HuH-7.5 (cell line): ENCODE data around the gene RNF207.

Source experiments
- DNase-seq: peaks from one replicate; pipeline ENCODE4 v3.0.0; 2011; ENCODE audit warnings: low spot score

Gene RNF207

DNA sequence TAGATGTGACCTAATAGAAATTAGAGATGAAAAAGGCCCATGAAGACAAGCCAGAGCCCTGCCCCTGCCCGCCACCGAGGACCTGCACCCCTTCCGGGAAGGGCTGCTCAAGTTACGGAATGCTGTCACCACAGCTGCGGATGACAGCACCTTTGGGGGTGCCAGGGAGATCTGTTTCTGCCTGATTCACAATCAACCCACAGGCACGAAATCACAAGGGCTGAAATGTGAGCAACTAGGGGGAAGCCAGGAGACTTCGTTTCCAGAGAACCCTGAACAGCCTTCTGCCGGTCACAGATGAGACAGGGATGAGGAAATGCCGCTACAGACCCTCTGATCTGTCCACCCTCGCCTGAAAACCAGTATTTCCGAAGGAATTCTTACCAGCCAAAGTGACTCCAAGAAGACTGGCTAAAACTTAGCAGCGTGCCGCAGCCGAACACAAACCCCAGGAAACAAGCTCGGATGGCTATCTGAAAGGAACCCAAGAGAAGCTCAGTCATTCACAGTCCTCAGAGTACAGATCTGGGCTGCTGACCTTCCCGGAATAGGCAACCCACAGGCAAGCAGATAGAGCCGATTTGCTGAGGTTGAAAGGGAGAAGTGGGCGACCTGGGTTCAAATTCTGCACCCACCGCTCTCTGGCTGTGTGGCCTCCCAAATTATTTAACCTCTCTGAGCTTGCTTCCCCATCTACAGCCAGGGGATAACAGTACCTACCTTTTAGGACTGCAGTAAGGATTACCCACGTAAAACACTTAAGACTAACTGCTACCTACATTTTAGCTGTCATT lies 28.8 kb downstream of the RNF207 start:
- no peak for DNase-seq

DNA sequence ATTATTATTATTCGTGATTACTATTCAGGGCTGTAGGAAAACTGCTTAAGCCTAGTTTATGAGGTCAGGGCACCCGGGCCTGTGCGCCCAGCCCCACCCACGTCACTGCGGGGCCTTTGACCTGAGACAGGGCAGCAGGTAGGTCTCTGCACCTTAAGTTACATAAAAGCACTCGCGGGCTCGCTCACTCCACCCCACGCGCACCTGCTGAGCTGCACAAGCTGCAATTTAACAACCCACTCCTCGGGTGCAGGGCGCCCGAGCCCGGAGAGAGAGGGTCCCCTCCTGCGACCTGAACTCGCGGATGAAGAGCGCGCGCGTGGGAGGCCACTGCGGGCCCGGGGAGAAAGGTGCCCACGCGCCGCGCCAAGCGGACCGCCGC lies 29.4 kb downstream of the RNF207 start:
- no peak for DNase-seq

DNA sequence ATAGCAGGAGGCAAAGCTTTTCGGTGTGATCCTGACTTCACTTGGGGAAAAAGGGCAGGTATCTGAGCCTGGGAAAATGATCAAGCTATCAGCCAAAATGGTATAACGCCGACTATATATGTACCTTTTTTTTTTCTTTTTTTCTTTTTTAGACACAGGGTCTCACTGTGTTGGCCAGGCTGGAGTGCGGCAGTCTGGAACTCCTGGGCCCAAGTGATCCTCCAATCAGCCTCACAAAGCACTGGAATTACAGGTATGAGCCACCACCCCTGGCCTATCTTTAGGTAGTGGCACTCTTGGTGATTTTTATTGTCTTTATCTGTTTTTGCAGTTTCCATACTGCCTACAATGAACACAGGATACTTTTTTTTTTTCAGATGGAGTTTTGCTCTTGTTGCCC lies 31.2 kb downstream of the RNF207 start:
- DNase-seq, result no peak

DNA sequence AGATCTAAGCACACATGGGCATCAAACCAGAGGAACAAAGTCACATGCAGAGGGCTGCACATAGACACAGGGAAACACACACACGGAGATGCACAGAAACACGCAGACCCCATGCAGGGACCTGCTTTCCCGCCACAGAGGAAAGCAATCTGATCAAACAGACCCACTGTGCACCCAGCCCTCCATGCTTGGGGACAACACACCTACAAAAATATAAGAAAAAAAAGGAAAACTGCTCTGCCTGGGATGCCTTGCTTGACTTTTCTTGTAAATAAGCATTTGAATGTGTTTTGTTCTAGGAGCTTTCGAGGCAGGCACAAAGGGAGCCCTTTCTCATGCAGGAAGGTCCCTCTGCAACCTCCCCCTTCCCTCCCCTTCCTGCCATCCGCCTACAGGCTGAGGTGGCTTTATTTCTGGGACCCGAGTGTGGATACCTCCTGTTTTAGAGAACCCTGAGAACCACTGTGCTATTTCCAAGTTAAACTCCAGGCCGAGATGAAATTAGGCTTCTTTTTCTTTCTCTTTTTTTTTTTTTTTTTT lies 33.4 kb downstream of the RNF207 start:
- no peak for DNase-seq

DNA sequence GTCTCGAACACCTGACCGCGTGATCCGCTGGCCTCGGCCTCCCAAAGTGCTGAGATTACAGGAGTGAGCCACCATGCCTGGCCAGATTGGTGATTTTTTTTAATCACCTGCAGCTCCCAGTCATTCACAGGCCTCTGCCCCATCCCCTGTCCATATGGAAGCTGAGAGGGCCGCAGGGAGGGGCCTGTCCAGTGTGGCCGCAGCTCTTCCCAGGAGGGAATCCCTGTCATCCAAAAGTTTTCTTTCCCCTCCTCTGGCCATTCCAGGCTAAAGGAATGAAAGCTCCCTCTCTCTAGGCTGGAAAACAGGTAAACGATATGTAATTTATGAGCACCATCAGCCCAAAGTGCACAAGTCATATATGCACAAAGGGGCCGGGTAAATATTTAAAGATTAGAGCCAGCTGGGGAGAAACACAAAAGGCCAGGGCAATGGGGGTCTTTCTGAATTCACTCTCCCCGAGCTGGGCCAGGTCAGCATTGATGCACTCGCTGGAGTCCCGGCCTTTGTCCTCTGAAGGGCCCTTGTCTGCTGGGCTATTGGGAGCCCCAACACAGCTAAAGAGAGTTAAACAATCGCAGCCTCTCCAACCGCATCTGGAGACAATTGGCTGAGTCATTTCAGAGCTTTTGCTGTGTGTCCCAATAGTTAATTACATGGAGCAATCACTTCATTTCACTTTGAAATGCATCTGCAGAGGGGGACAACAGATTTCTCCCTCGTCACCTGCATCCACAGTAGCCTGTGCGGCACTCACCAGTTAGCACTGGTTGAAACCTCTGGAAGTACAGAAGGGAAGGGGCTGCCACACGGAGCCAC lies 34.2 kb downstream of the RNF207 start:
- DNase-seq, result no peak

DNA sequence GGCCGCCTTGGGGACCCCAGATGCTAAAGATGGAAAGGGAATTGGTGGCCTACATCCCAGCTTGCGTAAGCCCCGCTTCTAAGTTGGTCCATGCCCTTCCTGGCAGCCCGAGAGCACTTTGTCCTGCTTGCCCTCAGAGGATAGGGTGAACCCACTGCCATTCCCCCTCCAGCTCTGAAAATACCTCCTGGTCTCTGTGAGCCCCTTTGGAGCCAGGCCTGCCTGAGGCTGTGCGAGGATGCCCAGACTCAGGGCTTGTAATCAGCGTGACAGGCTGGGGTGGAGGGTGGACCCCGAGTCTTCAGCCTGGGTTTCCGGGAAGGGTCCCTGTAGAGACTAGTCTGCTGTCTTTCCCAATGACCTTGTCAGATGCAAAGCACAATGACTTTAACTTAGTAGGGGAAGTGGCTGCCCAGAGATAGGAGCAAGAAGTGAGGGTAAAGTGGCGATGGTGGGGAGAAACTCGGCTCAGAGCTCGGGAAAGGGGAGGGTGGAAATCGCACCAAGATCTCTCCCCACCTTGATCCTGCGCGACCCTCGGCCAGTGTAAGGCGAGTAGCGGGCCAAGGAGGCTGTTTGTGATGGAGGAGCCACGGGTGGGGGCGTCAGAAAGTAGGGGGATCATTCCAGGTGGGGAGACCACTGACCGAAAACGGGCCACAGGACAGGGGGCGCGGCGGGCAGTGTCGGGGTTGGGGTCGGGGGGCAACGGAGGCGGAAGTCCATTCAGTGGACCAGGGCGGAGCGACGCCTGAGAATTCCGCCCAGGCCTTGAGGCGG lies 35.4 kb downstream of the RNF207 start:
- DNase-seq, result no peak

DNA sequence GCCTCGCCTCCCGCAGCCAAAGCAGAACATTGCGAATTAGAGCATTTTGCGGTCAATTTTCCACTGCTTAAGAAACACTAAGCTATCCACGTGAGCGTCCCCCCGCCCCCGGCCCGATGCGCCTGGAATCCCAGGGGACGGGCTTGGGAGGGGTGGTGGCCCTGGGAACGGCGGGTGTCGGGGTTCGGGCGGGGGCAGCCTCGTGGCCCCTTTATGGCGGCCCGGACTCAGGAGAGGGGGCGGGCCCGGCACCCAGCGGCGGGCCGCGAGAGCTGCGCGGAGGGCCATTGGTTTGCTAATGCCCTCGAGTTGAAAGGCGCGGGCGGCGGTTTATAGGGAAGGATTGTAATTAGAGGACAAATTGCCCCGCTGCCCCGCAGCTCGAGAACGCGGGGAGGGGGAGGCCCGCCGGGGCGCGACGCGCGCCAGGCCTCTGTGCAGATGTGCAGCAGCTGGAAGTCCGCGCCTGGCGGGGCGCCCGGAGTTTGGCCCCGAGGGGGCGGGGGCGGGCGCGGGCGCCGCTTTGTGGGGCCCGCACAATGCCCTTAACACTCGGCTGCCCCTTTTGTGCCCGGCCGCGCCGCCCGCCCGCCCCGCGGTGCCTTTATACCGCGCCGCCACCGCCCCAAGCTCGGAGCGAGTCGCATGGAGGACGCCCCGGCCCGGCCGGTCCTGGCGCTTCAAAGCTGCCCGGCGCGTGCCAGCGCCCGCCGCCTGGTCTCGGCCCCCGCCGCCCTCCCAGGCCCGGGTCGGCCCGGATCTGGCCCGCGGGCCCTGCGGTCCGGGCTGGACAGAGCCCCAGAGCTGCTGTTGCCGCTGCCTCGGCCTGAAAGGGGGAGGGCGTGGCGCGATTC lies 36.2 kb downstream of the RNF207 start:
- DNase-seq, result no peak

DNA sequence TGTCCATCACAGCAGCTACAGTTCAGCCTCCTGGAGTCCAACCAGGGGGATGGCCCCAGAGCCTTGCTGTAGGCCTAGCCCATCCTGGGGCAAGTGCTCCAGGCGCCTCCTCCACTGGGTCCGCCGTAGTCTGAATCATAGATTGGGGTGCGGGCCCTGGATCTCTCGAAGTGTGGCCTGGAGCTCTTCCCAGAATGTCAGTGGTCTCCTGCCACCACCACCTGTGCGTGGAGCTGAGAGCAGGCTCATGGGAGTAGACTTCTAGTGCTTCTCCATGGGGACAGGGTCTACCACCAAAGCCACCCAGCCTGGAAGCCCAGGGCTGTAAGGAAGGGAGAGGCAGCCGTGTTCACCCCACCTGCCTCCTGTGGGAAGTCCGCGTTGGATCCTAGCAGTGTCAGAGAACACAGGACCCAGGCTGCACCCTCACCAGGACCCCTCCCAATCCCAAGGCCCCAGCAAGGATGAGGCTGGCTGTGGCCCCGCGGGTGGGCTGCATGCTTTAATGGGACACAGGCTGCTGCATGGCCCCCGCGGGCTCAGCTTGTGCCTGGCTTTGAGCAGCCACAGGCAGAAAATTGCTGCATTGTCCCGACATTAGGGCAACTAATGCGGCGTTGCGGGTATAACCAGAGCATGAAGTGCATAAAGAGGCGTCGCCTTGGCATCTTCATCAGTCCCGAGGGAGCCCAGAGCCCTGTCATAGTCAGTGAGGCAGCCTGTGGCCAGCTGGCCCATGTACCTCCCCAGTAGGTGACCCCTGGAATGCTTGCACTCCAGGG lies 37.3 kb downstream of the RNF207 start:
- no peak for DNase-seq

DNA sequence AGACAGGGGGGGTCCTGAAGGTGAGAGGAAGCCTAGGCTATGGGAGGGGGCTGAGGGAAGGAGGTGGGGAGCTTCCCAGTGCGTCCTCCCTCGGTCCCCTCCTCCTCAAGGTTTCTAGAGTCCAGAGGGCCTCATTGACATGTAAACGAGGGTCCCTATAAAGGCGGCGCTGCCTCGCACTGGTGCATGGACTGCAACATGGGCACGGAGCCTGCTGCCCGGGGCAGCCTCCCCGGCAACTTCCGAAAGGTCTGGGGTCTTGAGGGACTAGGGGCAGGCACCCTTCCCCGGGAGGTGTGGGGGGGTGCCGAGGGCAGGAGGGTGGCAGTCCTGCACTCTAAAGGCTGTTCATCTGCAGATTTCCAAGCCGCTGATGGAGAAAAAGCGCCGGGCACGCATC lies 38.1 kb downstream of the RNF207 start, which contains the start of gene HES3:
TSS of gene HES3 (plus strand) at position 187 of the 400 bp plus-strand sequence. CDS start at position 374, 187 bp downstream.
- DNase-seq, result no peak

DNA sequence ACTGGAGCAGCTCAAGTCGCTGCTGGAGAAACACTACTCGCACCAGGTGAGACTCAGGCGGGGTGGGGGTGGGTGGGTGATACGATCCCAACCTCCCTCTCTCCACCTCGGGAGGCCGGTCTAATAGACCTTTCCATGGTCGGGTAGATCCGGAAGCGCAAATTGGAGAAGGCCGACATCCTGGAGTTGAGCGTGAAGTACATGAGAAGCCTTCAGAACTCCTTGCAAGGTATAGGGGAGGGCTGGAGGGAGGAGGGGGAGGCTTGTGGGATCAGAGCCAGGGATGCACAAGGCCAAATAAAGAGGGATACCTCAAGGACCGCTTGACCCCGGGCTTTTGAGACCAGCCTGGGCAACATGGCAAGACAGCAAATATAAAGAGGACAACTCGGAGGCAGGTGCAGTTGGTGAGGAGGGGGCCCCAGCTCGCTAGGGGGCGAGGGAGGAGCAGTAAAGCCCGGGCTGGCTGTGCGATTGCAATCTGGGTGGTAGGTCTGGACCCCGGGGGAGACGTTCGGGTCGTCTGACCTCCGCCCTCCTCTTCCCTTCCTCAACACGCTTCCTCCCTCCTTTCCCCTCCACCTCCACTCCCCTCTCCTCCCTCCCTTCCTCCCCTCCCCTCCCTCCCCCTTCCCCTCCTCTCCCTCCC lies 38.6 kb downstream of the RNF207 start:
- no peak for DNase-seq

DNA sequence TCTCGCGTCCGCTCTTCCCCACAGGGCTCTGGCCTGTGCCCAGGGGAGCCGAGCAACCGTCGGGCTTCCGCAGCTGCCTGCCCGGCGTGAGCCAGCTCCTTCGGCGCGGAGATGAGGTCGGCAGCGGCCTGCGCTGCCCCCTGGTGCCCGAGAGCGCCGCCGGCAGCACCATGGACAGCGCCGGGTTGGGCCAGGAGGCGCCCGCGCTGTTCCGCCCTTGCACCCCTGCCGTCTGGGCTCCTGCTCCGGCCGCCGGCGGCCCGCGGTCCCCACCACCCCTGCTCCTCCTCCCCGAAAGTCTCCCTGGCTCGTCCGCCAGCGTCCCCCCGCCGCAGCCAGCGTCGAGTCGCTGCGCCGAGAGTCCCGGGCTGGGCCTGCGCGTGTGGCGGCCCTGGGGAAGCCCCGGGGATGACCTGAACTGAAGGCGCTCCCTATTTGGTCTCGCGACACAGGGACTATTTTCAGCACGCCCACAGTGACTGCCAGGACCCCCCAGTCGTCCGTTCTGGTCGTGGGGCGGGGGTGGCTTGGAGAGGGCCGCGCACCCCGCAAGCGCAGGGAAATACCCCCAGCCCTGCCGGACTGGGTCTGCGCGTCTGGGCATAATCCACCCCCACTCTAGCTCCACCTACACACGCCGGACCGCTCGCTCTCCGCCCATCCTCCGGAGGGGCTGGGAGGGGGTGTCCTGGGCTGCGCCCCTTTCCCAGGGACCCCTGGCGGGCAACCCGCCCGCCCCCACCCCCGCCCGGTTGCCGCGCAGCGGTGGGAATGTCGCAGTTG lies 39.4 kb downstream of the RNF207 start:
- peak; percentile 93 for DNase-seq

DNA sequence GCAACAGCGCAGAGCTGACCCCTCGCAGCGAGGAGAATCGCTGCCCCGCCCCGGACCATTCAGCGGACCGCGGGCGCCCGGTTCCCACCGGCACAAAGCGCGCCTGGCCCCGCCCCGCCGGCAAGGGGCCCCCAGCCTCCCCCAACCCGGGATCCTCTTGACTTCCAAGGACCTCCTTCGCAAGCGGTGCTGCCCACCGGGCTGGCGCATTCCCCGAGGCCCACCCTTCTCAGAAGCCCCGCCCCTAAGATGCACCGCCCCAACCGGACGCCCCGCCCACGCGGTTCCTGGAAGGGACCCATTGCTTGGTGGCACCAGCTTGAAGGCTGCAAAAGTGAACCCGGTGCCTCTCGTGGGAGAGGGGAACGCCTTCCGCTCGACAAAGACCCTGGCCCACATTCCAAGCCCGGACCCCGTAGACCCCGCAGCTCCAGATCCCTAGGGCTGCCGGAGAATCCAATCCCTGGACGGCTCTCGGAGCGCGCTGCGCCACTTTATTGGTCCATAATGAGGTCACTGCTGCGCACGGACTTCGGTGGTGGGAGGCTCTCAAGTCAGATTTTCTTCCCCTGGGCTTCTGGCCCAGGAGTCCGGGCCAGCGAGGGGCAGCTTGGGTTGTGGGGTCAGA lies 40.1 kb downstream of the RNF207 start:
- DNase-seq, result no peak

DNA sequence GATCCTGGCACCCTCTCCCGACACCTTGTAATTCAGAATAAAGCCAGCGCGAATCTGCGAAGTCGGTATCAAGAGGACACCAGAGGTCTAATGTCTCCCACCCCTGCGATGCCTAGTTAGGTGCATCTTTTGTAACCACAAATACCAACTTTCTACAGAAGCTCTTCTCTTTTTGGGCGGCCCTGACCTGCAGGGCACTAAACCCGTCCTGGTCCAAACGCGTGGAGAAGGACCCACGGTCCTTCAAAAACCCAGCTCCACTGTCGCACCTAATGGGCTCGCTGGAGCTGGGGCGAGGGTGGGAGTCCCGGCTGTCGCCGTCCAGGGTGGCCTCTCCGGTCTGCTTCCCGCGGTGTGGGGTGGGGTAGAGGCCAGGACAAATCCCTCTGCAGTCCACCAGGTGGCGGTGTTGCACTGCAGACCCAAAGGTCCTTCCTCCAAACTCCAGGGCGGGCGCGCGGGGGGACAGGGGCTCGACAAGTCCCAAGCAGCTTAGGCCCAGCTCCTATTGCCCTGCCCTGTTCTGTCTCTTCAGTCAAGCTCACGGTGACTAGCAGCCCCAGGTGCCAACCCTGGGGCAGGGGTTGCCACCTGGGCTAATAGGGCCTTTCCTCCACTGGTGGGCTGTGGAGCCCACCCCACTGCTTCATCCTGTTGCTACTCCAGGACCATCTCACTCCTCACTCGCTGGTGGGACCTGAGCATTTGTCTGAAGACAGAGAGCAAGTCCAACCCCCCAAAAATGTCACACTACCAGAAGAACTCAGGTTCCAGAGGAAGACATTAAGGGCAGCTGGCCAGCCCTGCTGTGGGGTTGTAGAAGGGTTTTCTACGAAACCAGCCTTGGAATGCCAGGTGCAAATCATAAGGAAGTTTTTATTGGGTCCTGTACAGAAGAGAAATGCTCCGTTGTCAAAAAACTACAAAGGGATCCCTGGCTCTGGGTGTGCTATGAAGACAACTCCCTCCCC lies 40.9 kb downstream of the RNF207 start:
- peak; percentile 98 for DNase-seq

DNA sequence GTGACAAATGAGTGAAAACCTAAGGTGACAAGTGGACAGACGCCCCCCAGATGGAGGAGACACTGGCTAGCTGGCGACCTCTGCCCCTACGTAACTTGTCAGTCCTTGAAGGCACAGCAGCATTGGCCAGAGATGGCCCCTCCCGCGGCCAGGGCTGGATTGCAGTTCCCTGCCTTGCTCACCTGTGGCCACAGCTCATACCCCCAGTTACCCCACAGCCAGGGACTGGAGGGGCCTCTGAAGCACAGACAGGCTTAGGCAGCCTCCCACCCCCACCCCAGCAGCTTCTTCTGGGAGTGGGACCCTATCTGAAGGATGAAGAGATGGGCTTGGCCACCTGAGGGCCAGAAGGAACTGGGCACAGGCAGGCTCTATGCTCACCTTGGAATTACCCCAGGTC lies 41.7 kb downstream of the RNF207 start:
- no peak for DNase-seq

DNA sequence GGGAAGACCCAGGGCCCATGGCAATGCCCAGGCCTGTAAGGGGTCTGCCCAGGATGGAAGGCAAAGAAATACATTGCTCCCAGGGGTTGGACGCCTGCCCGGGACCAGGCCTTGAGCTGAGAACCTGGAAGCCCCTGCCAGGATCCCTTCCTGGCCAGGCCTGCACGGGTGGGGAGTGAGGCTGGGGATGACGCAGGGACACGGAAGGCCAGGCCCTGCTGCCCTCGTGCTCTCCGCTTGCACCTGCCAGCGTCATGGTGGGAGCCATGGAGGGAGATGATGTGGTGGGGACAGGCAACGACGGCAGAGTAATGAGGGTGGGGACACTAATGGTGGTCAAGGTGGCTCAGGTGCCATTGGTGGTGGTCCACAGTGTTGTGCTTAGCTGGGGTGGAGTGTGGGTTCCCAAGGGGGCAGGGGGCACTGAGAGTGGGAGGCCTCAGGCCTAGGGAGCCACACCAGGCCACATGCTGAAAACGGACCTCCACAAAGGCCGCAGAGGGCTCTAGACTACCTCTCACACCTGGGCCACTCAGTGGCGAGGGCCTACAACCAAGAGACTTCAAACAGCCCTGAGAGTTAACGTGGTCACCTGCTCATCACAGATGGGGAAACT lies 42.4 kb downstream of the RNF207 start:
- no peak for DNase-seq

DNA sequence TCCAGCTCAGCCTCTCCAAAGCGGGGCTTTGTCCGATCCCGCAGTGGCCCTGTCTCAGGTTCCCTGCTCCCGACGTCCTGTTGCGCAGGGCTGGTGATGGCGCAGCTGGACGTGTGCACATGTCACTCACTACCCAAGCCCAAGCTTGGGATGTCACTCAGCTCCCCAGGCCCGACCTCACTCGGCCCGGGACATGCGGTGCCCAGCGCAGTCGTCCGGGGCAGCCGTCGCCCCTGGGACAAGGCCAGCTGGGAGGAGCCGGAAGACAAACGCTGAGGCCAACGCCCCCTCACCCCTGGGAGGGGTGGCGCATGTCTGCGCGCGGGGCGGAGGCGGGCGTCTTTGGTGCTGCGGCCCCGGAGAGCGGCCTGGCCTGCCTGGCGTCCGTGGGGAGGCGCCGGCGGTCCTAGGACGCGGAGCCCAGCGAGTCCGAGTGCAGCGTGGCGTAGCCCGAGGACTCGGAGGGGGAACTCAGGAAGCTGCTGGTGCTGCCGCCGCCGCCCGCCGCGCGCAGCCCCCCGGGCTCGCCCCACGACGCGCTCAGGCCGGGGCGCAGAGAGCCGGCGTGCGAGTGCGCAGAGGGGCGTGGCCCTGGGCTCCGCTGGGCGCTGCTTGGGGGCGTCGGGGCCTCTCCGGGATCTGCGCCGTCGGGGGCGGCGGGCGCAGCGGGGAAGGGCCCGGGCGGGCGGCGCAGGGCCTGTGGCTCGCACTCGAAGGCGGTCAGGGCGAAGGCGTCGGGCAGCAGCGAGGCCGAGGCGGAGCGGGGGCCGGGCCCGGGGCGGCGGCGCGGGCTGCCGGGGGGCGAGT lies 43.2 kb downstream of the RNF207 start:
- DNase-seq, result no peak
